DND-41 (cell line): ENCODE results near the gene SLC34A3.

Experiments
- CTCF ChIP-seq: IDR thresholded peaks from 2 replicates; pipeline ENCODE4 v1.5.1; 2012; ENCODE audit warnings: borderline replicate concordance, low read length, moderate library complexity, mild to moderate bottlenecking; ENCODE audit not compliant: poor library complexity, severe bottlenecking; ENCODE audit errors: extremely low read depth
- EZH2 ChIP-seq: IDR thresholded peaks from 3 replicates; pipeline ENCODE4 v1.6.1; 2012; ENCODE audit warnings: borderline replicate concordance, low read depth, mild to moderate bottlenecking, moderate library complexity, low read length, inconsistent platforms; ENCODE audit not compliant: severe bottlenecking

GRCh38 chr9:137262909-137263285 lies 32.2 kb downstream of the SLC34A3 start:
- no peak for TF ChIP-seq CTCF
- TF ChIP-seq EZH2: no peak
